HepG2 (cell line): ENCODE data around the gene GABBR2.

Experiments
- AFF4 ChIP-seq: sonication (generic); formaldehyde crosslinking; IDR thresholded peaks from 2 replicates; pipeline ENCODE4 v1.4.0; 2020; ENCODE audit warnings: missing genetic modification reagents
- CTCF ChIP-seq: sonication (generic); formaldehyde crosslinking; IDR thresholded peaks from 2 replicates; pipeline ENCODE4 v1.5.0; 2020; ENCODE audit warnings: mild to moderate bottlenecking, missing genetic modification reagents, moderate library complexity
- FOSL2 ChIP-seq: sonication (generic); formaldehyde crosslinking; IDR thresholded peaks from 2 replicates; pipeline ENCODE4 v1.4.0; 2020; ENCODE audit warnings: missing genetic modification reagents
- REST ChIP-seq, 2 experiments: IDR thresholded peaks; 2 replicates each; pipeline ENCODE4 v1.6.1; 2011 to 2012; ENCODE audit warnings: low read length in 2 of 2, borderline replicate concordance in 1 of 2, low read depth in 1 of 2, mild to moderate bottlenecking in 1 of 2, moderate library complexity in 1 of 2
- ZNF232 ChIP-seq: sonication (generic); formaldehyde crosslinking; IDR thresholded peaks from 2 replicates; pipeline ENCODE4 v1.4.0; 2020; ENCODE audit warnings: missing genetic modification reagents, borderline replicate concordance
- ZNF891 ChIP-seq: sonication (generic); formaldehyde crosslinking; IDR thresholded peaks from 2 replicates; pipeline ENCODE4 v1.5.0; 2020; ENCODE audit warnings: mild to moderate bottlenecking, missing genetic modification reagents

GRCh38 chr9:98745470-98745869 lies 36.7 kb upstream of the GABBR2 start:
- TF ChIP-seq ZNF891 (CRISPR knock-in tag) (no peak), REST (IDR thresholded peaks at IDR 0.05; ENCODE audit: borderline replicate concordance in 1 of 2, low read depth in 1 of 2, low read length in 2 of 2) (no peak), ZNF232 (CRISPR knock-in tag) (no peak), AFF4 (no peak), CTCF (CRISPR knock-in tag) (no peak), FOSL2 (CRISPR knock-in tag) (no peak)
